Sigmoid colon (tissue), 7 donors: ENCODE results near the gene MAB21L2. TPM values are rescaled to one million over a fixed set of nuclear protein-coding genes. Genes with fewer than 3 reads are reported as not detected.

ENCODE experiments used
- DNase-seq: peaks from one replicate; pipeline ENCODE4 v3.0.0-alpha.2; 2019
- H3K27ac ChIP-seq, 4 donors: fragments of 200-600 bp; sonication (generic); one replicate each; pipeline ENCODE4 v1.5.1; 2016 to 2019; ENCODE audit warnings: mild to moderate bottlenecking in 1 of 4
- H3K27me3 ChIP-seq, 3 donors: fragments of 200-600 bp; sonication (generic); one replicate each; pipeline ENCODE4 v1.5.1; 2019; ENCODE audit warnings: mild to moderate bottlenecking in 1 of 3
- H3K36me3 ChIP-seq, 4 donors: fragments of 200-600 bp; sonication (generic); one replicate each; pipeline ENCODE4 v1.5.1; 2016 to 2019
- H3K4me1 ChIP-seq, 4 donors: fragments of 200-600 bp; sonication (generic); one replicate each; pipeline ENCODE4 v1.5.1; 2017 to 2019
- H3K4me3 ChIP-seq, 4 donors: fragments of 200-600 bp; sonication (generic); one replicate each; pipeline ENCODE4 v1.5.1; 2017 to 2019; ENCODE audit warnings: mild to moderate bottlenecking in 2 of 4, moderate library complexity in 1 of 4
- H3K9me3 ChIP-seq, 4 donors: fragments of 200-600 bp in 3 of 4; sonication (generic) in 3 of 4; one replicate each; pipeline versions ENCODE4 v1.5.1 to v1.6.1; 2013 to 2019
- EP300 ChIP-seq, 4 donors: sonication (generic); formaldehyde crosslinking; IDR thresholded peaks; one replicate each; pipeline ENCODE4 v1.6.1; 2017; ENCODE audit warnings: antibody characterized with exemption in 4 of 4
- POLR2A ChIP-seq, 2 donors: fragments of 450-650 bp; IDR thresholded peaks; one replicate each; pipeline ENCODE4 v1.6.1; 2016; ENCODE audit warnings: antibody characterized with exemption in 2 of 2, mild to moderate bottlenecking in 2 of 2, moderate library complexity in 2 of 2
- POLR2AphosphoS5 ChIP-seq, 4 donors: sonication (generic); formaldehyde crosslinking; IDR thresholded peaks; one replicate each; pipeline ENCODE4 v1.6.1; 2017; ENCODE audit warnings: antibody characterized with exemption in 4 of 4
- WGBS, 2 donors: extraction: QIAGEN DNeasy Blood & Tissue Kit; methylation state at CpG; one replicate each; pipeline ENCODE4 v1.1.7; 2013; 5-methylcytosine and 5-hydroxymethylcytosine counted together
- intact Hi-C: fragments of 100-400 bp; cut with DNase I; formaldehyde crosslinking; loops from one replicate; pipeline ENCODE4 v1.15.1; 2023
- polyA plus RNA-seq, 3 donors: library from polyadenylated mRNA; stranded (reverse); fragments of 200-250 nt; gene quantifications; one replicate each; pipeline ENCODE4 v1.2.3, GENCODE V29; 2013
- total RNA-seq, 4 donors: library from RNA; depleted of rRNA; stranded (reverse); fragments of >200 nt; gene quantifications; one replicate each; pipeline ENCODE4 v1.1.0, GENCODE V29; 2016
- TF ChIP-seq, protein P1 (sequence below), 4 experiments: fragments of 450-650 bp in 3 of 4; fragments of 200-600 bp in 1 of 4; IDR thresholded peaks; one replicate each; pipeline ENCODE4 v1.5.1; 2016 to 2019; ENCODE audit warnings: antibody characterized with exemption in 4 of 4, mild to moderate bottlenecking in 3 of 4, moderate library complexity in 2 of 4
- donor health status: healthy with polysubstance abuse.
- donor health status: Bipolar disorder and iron deficiency.
- donor health status: healthy.

MAB21L2 gene
- total and polyA plus RNA-seq, 7 donors: 2.3 to 693 (median 282) TPM

DNA sequence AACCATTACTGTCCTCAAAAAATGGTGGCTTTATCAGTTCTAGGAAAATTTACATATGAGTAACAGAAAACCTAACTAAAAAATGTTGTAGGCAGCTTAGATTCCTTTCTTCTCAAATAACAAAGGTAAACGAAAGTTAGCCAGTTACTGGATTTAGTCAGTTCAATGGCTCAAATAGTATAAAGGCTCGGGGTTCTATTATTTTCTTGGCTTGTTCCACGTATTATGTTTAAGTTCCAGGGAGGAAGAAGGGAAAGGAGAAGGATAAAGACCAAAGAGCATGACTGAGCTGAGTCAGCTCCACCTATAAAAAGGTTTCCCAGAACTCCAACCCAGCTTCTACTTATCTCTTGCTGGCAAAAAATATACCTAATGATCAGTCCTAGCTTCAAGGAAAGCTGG is 41.0 kb upstream of the MAB21L2 start:
- 89 to 93% methylated on average over 3 of the region's 3 CpGs for WGBS, 2 donors
- H3K27me3 ChIP-seq: no peaks in the 10 kb centered on the region
- intact Hi-C loops: no loop called here

DNA sequence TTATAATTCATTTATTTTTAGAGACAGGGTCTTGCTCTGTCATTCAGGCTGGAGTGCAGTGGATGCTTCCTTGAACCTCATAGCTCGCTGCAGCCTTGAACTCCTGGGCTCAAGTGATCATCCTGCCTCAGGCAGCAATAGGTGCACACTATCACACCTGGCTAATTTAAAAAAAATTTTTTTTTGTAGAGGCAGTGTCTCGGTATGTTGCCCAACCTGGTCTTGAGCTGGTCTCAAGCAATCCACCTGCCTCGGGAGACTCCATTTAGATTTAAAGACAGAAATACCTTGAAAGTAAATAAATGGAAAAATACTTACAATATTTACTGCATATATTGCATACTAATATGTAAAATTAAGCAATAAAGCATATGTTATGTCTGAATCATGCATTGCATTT is 40.3 kb upstream of the MAB21L2 start:
- H3K4me1 ChIP-seq: peaks cover 0 to 30% (median 24%) of the 10 kb centered on the region in 4 donors
- WGBS, 2 donors: 93 to 94% methylated on average over 3 of the region's 3 CpGs
- TF ChIP-seq EP300 (IDR thresholded peaks at IDR 0.05) (no peak), POLR2AphosphoS5 (IDR thresholded peaks at IDR 0.05) (no peak)
- TF ChIP-seq, protein P1, sequence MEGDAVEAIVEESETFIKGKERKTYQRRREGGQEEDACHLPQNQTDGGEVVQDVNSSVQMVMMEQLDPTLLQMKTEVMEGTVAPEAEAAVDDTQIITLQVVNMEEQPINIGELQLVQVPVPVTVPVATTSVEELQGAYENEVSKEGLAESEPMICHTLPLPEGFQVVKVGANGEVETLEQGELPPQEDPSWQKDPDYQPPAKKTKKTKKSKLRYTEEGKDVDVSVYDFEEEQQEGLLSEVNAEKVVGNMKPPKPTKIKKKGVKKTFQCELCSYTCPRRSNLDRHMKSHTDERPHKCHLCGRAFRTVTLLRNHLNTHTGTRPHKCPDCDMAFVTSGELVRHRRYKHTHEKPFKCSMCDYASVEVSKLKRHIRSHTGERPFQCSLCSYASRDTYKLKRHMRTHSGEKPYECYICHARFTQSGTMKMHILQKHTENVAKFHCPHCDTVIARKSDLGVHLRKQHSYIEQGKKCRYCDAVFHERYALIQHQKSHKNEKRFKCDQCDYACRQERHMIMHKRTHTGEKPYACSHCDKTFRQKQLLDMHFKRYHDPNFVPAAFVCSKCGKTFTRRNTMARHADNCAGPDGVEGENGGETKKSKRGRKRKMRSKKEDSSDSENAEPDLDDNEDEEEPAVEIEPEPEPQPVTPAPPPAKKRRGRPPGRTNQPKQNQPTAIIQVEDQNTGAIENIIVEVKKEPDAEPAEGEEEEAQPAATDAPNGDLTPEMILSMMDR (IDR thresholded peaks at IDR 0.05): no peak
- no peaks in the 10 kb centered on the region for H3K27me3 ChIP-seq
- no peak for DNase-seq
- H3K9me3 ChIP-seq: no peaks in the 10 kb centered on the region
- intact Hi-C loops: no loop called here
- no peaks in the 10 kb centered on the region for H3K36me3 ChIP-seq
- H3K27ac ChIP-seq: peak overlapping the region in 1 of 4 donors; percentile 25
- H3K4me3 ChIP-seq: no peak overlapping the region

More for the DNA sequence above, 41.0 kb upstream of the MAB21L2 start:
- no peak for DNase-seq
- Histone ChIP-seq H3K4me1 (peaks cover 0 to 30% (median 21%) of the 10 kb centered on the region in 4 donors), H3K36me3 (no peaks in the 10 kb centered on the region), H3K9me3 (no peaks in the 10 kb centered on the region), H3K4me3 (no peak overlapping the region), H3K27ac (peak overlapping the region in 1 of 4 donors; percentile 25)
- TF ChIP-seq EP300 (IDR thresholded peaks at IDR 0.05) (no peak), POLR2A (IDR thresholded peaks at IDR 0.05) (no peak), POLR2AphosphoS5 (IDR thresholded peaks at IDR 0.05) (no peak)
- TF ChIP-seq, protein P1 (IDR thresholded peaks at IDR 0.05): no peak

DNA sequence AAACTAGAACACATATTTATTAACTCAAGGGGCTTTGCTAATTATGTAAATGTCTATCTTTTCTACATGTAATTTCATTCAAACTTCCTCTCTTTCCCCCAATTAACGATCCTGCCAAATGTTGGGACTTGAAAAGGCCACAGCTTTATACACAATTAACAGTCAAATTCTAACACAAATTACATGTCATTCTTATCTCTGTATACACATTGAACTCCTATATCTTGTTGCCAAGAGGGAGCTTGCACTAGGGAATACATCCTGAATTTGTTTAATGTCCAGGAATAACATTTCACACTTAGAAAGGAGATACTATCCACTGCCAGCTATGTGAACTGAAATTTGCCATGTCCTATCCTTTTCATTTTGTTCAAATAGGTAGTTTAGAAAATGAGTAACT is 38.9 kb upstream of the MAB21L2 start:
- no peak for DNase-seq
- Histone ChIP-seq H3K4me3 (no peak overlapping the region), H3K36me3 (no peaks in the 10 kb centered on the region), H3K27ac (no peak overlapping the region), H3K27me3 (no peaks in the 10 kb centered on the region), H3K9me3 (no peaks in the 10 kb centered on the region), H3K4me1 (peaks cover 0 to 42% (median 27%) of the 10 kb centered on the region in 4 donors)
- TF ChIP-seq POLR2A (IDR thresholded peaks at IDR 0.05): no peak
- TF ChIP-seq, protein P1 (IDR thresholded peaks at IDR 0.05): no peak
- TF ChIP-seq POLR2AphosphoS5 (IDR thresholded peaks at IDR 0.05): no peak
- WGBS, 2 donors: 63 to 82% methylated on average over 1 of the region's 1 CpG
- intact Hi-C loops: no loop called here

DNA sequence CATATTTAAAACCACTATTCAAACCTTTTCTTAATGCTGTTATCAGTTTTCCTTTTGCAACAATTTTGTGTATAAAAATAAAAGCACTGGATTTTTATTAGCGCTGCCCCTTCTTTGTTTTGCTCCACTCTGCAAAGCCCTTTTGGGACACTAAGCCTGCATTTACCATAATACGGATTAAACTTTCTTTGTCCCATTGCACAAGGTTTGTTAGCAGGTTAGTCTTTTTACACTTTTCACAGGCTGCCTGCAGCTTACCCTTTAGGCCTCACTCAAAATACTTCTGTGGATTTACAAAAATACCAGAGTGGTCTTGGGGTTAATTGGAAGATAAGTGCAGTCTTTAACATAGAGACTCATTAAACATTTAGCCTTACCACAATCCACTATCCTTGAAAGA is 35.7 kb upstream of the MAB21L2 start:
- intact Hi-C loops: no loop called here

More for the DNA sequence above, 35.7 kb upstream of the MAB21L2 start:
- no peak for DNase-seq
- Histone ChIP-seq H3K4me1 (peaks cover 0 to 57% (median 28%) of the 10 kb centered on the region in 4 donors), H3K27ac (no peak overlapping the region), H3K27me3 (no peaks in the 10 kb centered on the region), H3K36me3 (no peaks in the 10 kb centered on the region), H3K9me3 (no peaks in the 10 kb centered on the region), H3K4me3 (no peak overlapping the region)
- TF ChIP-seq POLR2A (IDR thresholded peaks at IDR 0.05) (no peak), EP300 (IDR thresholded peaks at IDR 0.05) (no peak), POLR2AphosphoS5 (IDR thresholded peaks at IDR 0.05) (no peak)
- TF ChIP-seq, protein P1 (IDR thresholded peaks at IDR 0.05): no peak
- 96 to 98% methylated on average over 2 of the region's 2 CpGs for WGBS, 2 donors
